CD4-positive, alpha-beta T cell treated with Interleukin-12 subunit alpha and Interleukin-12 subunit beta, for 1 hour (primary cell): ENCODE data around the gene PTPN12.

Source experiments
- DNase-seq: peaks from one replicate; pipeline ENCODE4 v3.0.0-alpha.2; 2020

The PTPN12 gene

GRCh38 chr7:77665161-77665560, 128.1 kb downstream of the PTPN12 start:
- no peak for DNase-seq

DNA sequence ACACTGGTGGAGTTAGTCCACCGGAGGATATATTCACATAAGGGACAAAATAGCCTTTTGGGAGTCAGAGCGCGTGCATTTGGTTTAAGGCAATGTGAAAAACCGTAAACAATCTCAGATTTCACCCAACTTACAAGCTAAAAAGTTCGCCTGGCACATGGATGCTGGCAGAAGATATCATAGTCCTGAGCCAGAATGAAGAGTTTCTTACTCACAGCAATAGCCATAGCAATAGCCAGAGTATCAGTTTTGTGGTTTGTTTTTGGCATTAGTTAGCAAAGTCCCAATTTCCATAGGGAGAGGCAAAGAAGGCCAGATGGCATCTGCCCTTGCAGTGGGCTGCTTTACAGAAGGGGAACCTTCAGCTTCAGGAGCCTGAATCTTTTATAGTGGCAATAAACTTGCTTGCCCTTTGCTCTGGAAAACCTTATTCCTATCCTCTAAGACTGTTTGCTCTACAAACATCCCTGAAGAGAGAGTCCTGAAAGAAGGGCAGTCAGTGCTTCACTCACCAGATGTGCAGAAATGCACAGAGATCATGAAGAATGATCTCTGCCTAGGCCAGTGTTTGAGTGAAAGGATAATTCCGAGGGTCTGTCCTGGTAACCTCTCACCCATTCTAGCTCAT, 130.5 kb downstream of the PTPN12 start:
- no peak for DNase-seq

DNA sequence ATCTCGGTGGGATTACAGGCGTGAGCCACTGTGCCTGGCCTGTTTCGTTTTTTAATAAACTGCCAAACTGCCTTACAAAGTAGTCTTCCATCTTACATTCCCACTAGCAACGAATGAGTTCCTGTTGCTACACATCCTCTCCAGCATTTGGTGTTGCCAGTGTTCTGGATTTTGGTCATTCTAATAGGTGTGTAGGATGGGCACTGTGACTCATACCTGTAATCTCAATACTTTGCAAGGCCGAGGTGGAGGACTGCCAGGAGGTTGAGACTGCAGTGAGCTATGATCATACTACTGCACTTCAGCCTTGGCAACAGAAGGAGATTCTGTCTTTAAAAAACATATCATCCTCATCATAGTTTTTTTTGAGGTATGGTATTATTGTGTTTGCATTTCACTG, 137.8 kb downstream of the PTPN12 start:
- no peak for DNase-seq

DNA sequence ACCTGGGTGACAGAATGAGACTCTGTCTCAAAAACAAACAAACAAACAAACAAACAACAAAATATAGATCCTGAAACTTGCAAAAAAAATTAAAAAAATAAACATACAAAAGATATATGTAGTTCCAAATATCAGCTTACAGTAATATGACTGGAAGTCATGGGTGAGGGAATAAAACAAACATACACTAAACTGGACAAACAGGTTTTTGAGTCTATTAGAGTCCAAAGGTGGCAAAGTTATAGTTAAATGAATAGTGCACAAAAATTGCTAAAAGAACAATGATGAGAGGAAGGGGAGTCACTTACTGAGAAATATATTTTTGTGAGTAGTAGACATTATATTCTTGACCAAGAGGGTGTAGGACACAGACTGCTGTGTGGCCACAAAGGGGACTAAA, 142.5 kb downstream of the PTPN12 start:
- no peak for DNase-seq

- DNase-seq, result no peak
Observed at GRCh38 chr7:77680266-77680665, 143.2 kb downstream of the PTPN12 start.

DNA sequence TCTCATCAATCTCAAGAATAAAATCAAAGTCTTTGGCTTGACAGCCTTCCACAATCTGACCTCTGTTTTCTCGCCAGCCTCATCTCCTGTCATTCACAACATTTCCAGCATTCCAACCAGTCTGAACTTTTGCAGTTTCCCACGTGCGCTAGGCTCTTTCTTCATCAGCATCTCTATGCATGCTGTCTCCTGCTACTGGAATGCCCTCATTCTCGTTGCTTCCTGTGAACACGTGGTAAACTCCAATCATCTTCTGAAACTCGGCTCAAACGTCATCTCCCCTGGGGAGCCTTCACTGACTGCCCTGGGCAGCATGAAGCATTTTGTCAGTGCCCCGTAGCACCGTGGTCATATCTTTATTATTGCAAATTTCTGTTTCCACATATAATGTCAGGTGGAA, 146.9 kb downstream of the PTPN12 start:
- DNase-seq, result no peak

DNA sequence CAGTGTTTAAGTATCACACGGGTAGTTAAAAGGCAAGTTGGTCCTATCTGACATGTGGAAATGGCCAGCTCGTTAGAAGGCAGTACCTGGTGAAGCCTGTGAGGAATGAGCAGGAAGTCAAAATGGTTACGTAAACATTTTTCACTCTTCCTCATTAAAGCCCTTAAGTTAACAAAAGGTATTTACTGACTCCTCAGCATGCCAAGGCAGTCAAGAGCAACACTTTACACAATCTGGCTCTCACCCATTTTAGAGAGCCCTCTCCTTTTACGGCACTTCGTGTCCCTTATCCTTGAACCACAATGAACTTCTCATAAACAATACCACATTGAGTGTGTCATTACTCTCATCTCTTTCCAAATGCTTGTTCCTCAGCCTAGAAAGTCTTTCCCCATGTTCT, 148.1 kb downstream of the PTPN12 start:
- no peak for DNase-seq

DNA sequence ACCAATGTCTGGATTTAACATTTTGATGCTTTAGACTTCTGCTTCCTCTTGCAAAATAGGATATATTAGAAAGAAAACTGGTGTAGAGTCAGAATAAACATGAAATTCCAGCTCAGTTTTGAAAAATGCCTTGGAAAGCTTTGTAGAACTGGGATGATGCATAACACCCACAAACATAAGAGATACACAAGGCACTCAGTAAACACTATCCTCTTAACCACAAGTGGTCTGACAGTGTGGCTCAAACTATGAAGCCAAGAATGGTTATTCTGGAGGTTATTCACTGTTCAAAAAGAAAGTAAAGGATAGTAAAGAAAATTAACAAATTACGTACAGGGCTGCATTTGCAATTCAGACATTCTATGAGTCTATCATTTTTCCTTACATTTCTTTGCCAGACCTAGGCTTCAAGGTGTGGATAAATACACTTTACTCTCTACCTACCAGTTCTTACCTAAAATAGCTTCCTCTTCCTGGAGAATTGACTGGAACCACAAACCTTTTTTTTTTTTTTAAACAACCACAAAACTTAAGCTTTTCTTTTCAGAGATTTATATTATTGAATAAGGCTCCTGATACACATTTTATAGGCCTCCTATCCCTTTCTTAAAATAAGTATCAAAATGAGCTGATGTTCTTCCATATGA, 150.1 kb downstream of the PTPN12 start:
- DNase-seq, result no peak

DNA sequence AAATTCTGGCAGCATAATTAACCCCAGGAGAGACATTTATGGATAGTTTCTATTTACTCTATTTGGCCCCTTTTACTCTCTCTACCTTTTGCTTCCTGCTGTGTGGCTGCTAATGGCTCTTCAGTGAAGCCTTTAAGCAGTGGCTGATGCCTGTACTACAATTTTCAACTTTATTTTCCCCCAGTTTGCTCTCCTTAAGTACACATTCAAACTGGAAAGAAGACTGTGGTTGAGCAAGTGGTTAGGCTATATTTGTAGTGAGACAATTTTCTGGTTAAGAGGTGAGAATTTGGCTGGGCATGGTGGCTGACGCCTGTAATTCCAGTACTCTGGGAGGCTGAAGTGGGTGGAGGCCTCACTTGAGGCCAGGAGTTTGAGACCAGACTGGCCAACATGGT, 150.7 kb downstream of the PTPN12 start:
- no peak for DNase-seq
